Chondrocyte (in vitro differentiated cells): ENCODE data around the gene F10. TPM values are rescaled to one million over a fixed set of nuclear protein-coding genes. Genes with fewer than 3 reads are reported as not detected.

Source experiments
- DNase-seq: peaks from one replicate; pipeline ENCODE4 v3.0.0; 2021; ENCODE audit warnings: mixed read lengths, low spot score
- H3K27ac Mint-ChIP-seq: one replicate; pipeline ENCODE4 v1.8.0; 2021; ENCODE audit warnings: mild to moderate bottlenecking, moderate library complexity, mixed read lengths; ENCODE audit not compliant: unreplicated experiment
- H3K27me3 Mint-ChIP-seq: 2 replicates; pipeline ENCODE4 v1.8.0; 2021; ENCODE audit warnings: low read depth, mixed read lengths
- H3K36me3 Mint-ChIP-seq: 2 replicates; pipeline ENCODE4 v1.8.0; 2021; ENCODE audit warnings: low read depth, mixed read lengths
- H3K4me1 Mint-ChIP-seq: 2 replicates; pipeline ENCODE4 v1.8.0; 2021; ENCODE audit warnings: low read depth, mild to moderate bottlenecking, mixed read lengths
- H3K4me3 Mint-ChIP-seq: one replicate; pipeline ENCODE4 v1.8.0; 2021; ENCODE audit warnings: mild to moderate bottlenecking, moderate library complexity, mixed read lengths; ENCODE audit not compliant: unreplicated experiment
- H3K9me3 Mint-ChIP-seq: 2 replicates; pipeline ENCODE4 v1.8.0; 2021; ENCODE audit warnings: low read depth, mixed read lengths
- CTCF ChIP-seq: fragments of 200-600 bp; sonication (generic); IDR thresholded peaks from 2 replicates; pipeline ENCODE4 v1.5.0; 2021; ENCODE audit warnings: antibody characterized with exemption, mild to moderate bottlenecking, moderate library complexity
- total RNA-seq: library from RNA; stranded (reverse); gene quantifications from 3 replicates; pipeline ENCODE4 v1.2.1, GENCODE V29; 2021

Gene F10
- total RNA-seq, 1 donor from 2014 or later = 1.9 TPM

GRCh38 chr13:113094410-113094800 lies 28.2 kb upstream of the F10 start:
- Mint-ChIP-seq H3K27ac (no peak overlapping the region), H3K27me3 (peaks cover 7% of the 10 kb centered on the region), H3K36me3 (no peaks in the 10 kb centered on the region), H3K4me3 (no peak overlapping the region), H3K4me1 (peaks cover 11% of the 10 kb centered on the region), H3K9me3 (no peaks in the 10 kb centered on the region)
- no peak for TF ChIP-seq CTCF
- DNase-seq = peak; percentile 86

- Mint-ChIP-seq H3K27me3 (peaks cover 7% of the 10 kb centered on the region), H3K9me3 (no peaks in the 10 kb centered on the region), H3K36me3 (no peaks in the 10 kb centered on the region), H3K4me1 (peaks cover 11% of the 10 kb centered on the region), H3K27ac (no peak overlapping the region), H3K4me3 (no peak overlapping the region)
- TF ChIP-seq CTCF = no peak
- DNase-seq = peak; percentile 83
These were observed 27.2 kb upstream of the F10 start for GRCh38 chr13:113095146-113096051.

GRCh38 chr13:113096052-113096744 lies 26.4 kb upstream of the F10 start:
- Mint-ChIP-seq H3K4me1 (peaks cover 11% of the 10 kb centered on the region), H3K36me3 (no peaks in the 10 kb centered on the region), H3K27ac (no peak overlapping the region), H3K4me3 (no peak overlapping the region), H3K27me3 (peaks cover 4% of the 10 kb centered on the region), H3K9me3 (no peaks in the 10 kb centered on the region)
- TF ChIP-seq CTCF = no peak
- peak; percentile 92 for DNase-seq

- Mint-ChIP-seq H3K4me3 (no peak overlapping the region), H3K9me3 (no peaks in the 10 kb centered on the region), H3K36me3 (no peaks in the 10 kb centered on the region), H3K27me3 (peaks cover 4% of the 10 kb centered on the region), H3K27ac (no peak overlapping the region), H3K4me1 (peaks cover 11% of the 10 kb centered on the region)
- DNase-seq = no peak
- TF ChIP-seq CTCF = no peak
These were observed 25.8 kb upstream of the F10 start for GRCh38 chr13:113096745-113097305.

GRCh38 chr13:113097651-113098050 lies 24.9 kb upstream of the F10 start:
- no peak for DNase-seq
- Mint-ChIP-seq H3K4me1 (peaks cover 11% of the 10 kb centered on the region), H3K4me3 (peak overlapping the region; percentile 52), H3K36me3 (no peaks in the 10 kb centered on the region), H3K9me3 (no peaks in the 10 kb centered on the region), H3K27me3 (peaks cover 4% of the 10 kb centered on the region), H3K27ac (peak overlapping the region; percentile 81)
- no peak for TF ChIP-seq CTCF
